Fibroblast of villous mesenchyme (primary cell): ENCODE data around the gene CACNG8. TPM values are rescaled to one million over a fixed set of nuclear protein-coding genes. Genes with fewer than 3 reads are reported as not detected.

Experiments
- DNase-seq: peaks from one replicate; pipeline ENCODE4 v3.0.0-alpha.2; 2010; ENCODE audit warnings: low read depth
- H3K4me3 ChIP-seq: 2 replicates; pipeline ENCODE4 v1.5.1; 2011; ENCODE audit warnings: low read depth, mild to moderate bottlenecking, low read length
- total RNA-seq: library from RNA; depleted of rRNA; stranded (reverse); fragments of >200 nt; gene quantifications from 2 replicates; pipeline ENCODE4 v1.2.3, GENCODE V29; 2012
- TF ChIP-seq, protein P1 (sequence below): IDR thresholded peaks from 2 replicates; pipeline ENCODE4 v1.5.1; 2012; ENCODE audit warnings: low read depth, mild to moderate bottlenecking, low read length; ENCODE audit not compliant: insufficient read depth

CACNG8 gene
- total RNA-seq, 1 donor = not detected

- TF ChIP-seq, protein P1, sequence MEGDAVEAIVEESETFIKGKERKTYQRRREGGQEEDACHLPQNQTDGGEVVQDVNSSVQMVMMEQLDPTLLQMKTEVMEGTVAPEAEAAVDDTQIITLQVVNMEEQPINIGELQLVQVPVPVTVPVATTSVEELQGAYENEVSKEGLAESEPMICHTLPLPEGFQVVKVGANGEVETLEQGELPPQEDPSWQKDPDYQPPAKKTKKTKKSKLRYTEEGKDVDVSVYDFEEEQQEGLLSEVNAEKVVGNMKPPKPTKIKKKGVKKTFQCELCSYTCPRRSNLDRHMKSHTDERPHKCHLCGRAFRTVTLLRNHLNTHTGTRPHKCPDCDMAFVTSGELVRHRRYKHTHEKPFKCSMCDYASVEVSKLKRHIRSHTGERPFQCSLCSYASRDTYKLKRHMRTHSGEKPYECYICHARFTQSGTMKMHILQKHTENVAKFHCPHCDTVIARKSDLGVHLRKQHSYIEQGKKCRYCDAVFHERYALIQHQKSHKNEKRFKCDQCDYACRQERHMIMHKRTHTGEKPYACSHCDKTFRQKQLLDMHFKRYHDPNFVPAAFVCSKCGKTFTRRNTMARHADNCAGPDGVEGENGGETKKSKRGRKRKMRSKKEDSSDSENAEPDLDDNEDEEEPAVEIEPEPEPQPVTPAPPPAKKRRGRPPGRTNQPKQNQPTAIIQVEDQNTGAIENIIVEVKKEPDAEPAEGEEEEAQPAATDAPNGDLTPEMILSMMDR = no peak
- no peak overlapping the region for H3K4me3 ChIP-seq
- DNase-seq = no peak
Observed at GRCh38 chr19:53960187-53960586, 2.5 kb upstream of the CACNG8 start.

DNA sequence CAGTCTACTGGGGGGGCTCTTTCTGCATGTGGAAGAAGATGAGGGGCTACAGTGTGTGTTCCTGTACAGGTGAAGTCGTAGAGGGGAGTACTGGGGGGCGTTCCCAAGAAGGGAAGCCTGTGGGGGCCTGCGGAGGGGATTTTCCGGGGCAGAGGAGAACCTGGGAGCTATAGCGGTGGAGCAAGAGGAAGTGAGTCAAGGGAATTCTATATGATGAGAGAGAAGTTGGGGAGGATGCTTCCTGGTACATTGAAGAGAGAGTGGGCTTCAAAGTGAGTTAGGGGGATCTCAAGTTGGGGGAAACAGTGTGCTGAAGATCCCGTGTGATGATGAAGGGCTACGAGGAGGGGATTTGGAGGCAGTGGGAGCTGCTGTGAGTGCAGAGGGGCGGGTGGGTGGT, 1.9 kb upstream of the CACNG8 start:
- H3K4me3 ChIP-seq = no peak overlapping the region
- DNase-seq = no peak

GRCh38 chr19:53961523-53962356, 997 bp upstream of the CACNG8 start:
- TF ChIP-seq, protein P1 = no peak
- peak overlapping the region; percentile 21 for H3K4me3 ChIP-seq
- DNase-seq = no peak

More for the DNA sequence above, 1.9 kb upstream of the CACNG8 start:
- TF ChIP-seq, protein P1 = no peak

DNA sequence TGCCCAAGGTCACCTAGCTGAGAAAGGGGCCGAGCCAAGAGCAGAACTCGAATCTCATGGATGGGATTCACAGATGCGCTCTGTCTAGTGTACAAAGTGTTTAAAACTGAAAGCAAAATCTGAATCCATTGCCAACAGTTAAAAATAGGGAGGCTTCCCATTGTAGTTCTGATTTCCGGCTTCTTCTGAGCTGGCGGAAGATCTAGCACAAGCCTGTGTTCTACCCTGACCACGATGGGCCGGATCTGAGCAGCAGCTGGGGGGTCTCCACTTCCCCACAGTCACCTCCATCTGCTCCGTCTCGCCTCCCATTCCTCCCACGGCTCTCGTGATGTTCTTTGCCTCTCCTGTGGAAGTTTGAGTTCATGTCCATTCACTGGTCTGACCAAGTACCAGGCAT, 2.4 kb downstream of the CACNG8 start:
- no peak for DNase-seq
- no peak overlapping the region for H3K4me3 ChIP-seq
- TF ChIP-seq, protein P1 = no peak

DNA sequence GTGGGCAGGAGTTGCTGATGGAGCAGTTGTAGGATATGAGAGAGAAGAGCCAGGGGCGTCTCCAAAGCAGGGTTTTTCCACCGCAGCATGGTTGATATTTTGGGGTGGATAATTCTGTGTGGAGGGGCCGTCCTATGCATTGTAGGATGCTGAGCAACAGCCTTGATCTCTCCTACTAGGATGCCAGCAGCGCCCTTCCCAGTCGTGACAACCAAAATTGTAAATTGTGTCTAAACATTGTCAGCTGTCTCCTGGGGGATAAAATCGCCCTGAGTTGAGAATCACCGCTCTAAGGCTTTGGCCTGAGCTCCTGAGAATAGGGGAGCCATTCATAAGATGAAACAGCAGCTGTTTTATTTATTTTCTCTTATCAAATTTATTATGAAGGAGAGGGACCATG, 4.2 kb downstream of the CACNG8 start:
- no peak overlapping the region for H3K4me3 ChIP-seq
- no peak for DNase-seq

GRCh38 chr19:53969366-53969765, 6.6 kb downstream of the CACNG8 start:
- no peak overlapping the region for H3K4me3 ChIP-seq
- no peak for DNase-seq
- TF ChIP-seq, protein P1 = no peak

More for the DNA sequence above, 4.2 kb downstream of the CACNG8 start:
- TF ChIP-seq, protein P1 = no peak
